GM23248 (cell line): ENCODE results near the gene OPRM1.

ENCODE experiments used
- EZH2 ChIP-seq: fragments of 200-600 bp; sonication (generic); IDR thresholded peaks from 2 replicates; pipeline ENCODE4 v1.6.1; 2018; ENCODE audit warnings: antibody characterized with exemption, mild to moderate bottlenecking; ENCODE audit not compliant: insufficient read depth, poor library complexity, severe bottlenecking
- EZH2phosphoT487 ChIP-seq: fragments of 200-600 bp; sonication (generic); IDR thresholded peaks from 2 replicates; pipeline ENCODE4 v1.6.1; 2018; ENCODE audit warnings: antibody characterized with exemption, moderate library complexity, mild to moderate bottlenecking, low read depth; ENCODE audit not compliant: insufficient read depth

DNA sequence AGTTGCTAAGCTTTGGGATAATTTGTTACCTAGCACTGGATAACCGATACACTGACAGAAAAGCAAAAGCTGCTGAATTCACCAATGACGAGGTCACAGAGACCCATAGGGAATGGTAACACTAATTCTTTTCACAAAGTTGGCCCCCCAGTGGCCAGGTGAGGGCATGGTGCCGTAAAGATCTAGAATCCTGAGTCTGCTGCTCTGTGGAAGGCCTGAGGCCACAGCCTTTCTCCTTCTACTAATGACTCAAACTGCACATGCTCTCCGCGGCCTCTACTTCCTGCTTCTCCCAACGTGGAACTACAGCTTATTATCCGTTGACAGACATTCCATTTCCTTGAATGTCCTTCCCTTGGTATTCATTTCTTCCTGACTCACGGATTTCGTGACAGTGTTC is 127.1 kb downstream of the OPRM1 start:
- TF ChIP-seq EZH2phosphoT487: no peak
- TF ChIP-seq EZH2: no peak
